H1 (cell line): ENCODE measurements around the gene EPHA3. TPM values are rescaled to one million over a fixed set of nuclear protein-coding genes. Genes with fewer than 3 reads are reported as not detected.

Source experiments
- CTCF ChIA-PET: fragments of 300-600 bp; sonication (Branson Sonifier 250); formaldehyde crosslinking; loops from one replicate; lab custom pipeline; 2021; ENCODE audit not compliant: partially characterized antibody; lab: Charles Lee
- POLR2A ChIA-PET: fragments of 300-600 bp; sonication (Branson Sonifier 250); formaldehyde crosslinking; loops from one replicate; lab custom pipeline; 2021; ENCODE audit warnings: inconsistent platforms; ENCODE audit not compliant: partially characterized antibody; lab: Charles Lee
- DNase-seq, 2 experiments: peaks; one replicate each; pipeline versions ENCODE4 v3.0.0 to v3.0.0-alpha.2; 2010 to 2022; ENCODE audit warnings: low spot score in 2 of 2, low read depth in 1 of 2, mixed read lengths in 1 of 2
- FAIRE-seq: peaks from 2 replicates; lab custom pipeline; 2011; peaks lifted over from hg19 to GRCh38; lab: Jason Lieb, UNC
- H2AFZ ChIP-seq: 2 replicates; pipeline ENCODE4 v1.8.1; 2012; ENCODE audit warnings: low read length, inconsistent platforms
- H2AK5ac ChIP-seq: 2 replicates; pipeline ENCODE4 v1.6.1; 2013; ENCODE audit warnings: low read depth, low read length
- H2BK120ac ChIP-seq: replicated peaks from 2 replicates; pipeline ENCODE3; 2013; ENCODE audit warnings: low read depth, low read length, inconsistent platforms
- H2BK12ac ChIP-seq: 2 replicates; pipeline ENCODE4 v1.6.1; 2013; ENCODE audit warnings: low read depth, low read length
- H2BK15ac ChIP-seq: 2 replicates; pipeline ENCODE4 v1.6.1; 2013; ENCODE audit warnings: low read length
- H2BK20ac ChIP-seq: 2 replicates; pipeline ENCODE4 v1.6.1; 2013; ENCODE audit warnings: low read length
- H2BK5ac ChIP-seq: 2 replicates; pipeline ENCODE4 v1.6.1; 2013; ENCODE audit warnings: low read depth, low read length
- H3K14ac ChIP-seq: 2 replicates; pipeline ENCODE4 v1.6.1; 2013; ENCODE audit warnings: inconsistent platforms; ENCODE audit not compliant: insufficient read length
- H3K18ac ChIP-seq: 2 replicates; pipeline ENCODE4 v1.6.1; 2013; ENCODE audit warnings: low read length; ENCODE audit errors: extremely low read depth
- H3K23ac ChIP-seq: 2 replicates; pipeline ENCODE4 v1.6.1; 2013; ENCODE audit warnings: inconsistent platforms; ENCODE audit not compliant: insufficient read length
- H3K23me2 ChIP-seq: 2 replicates; pipeline ENCODE4 v1.6.1; 2013; ENCODE audit warnings: low read depth, low read length
- H3K27ac ChIP-seq: 2 replicates; pipeline ENCODE4 v1.6.1; 2011; ENCODE audit warnings: low read depth, low read length, inconsistent platforms
- H3K27me3 ChIP-seq, 4 experiments: replicated peaks in 1 of 4; 1 replicate in 1 of 4; 2 replicates in 3 of 4; pipeline versions ENCODE4 v1.6.1 to v1.8.1; 2011 to 2013; ENCODE audit warnings: low read length in 3 of 4, mild to moderate bottlenecking in 3 of 4, inconsistent platforms in 2 of 4, mixed read lengths in 2 of 4, moderate library complexity in 1 of 4; ENCODE audit not compliant: control insufficient read depth in 3 of 4, insufficient read depth in 3 of 4; ENCODE audit errors: extremely low read depth in 1 of 4
- H3K36me3 ChIP-seq, 4 experiments: 2 replicates each; pipeline versions ENCODE4 v1.6.1 to v1.8.1; 2011 to 2013; ENCODE audit warnings: mild to moderate bottlenecking in 4 of 4, low read length in 3 of 4, moderate library complexity in 2 of 4, control low read depth in 1 of 4, inconsistent platforms in 1 of 4; ENCODE audit not compliant: insufficient read depth in 4 of 4, control insufficient read depth in 2 of 4
- H3K4ac ChIP-seq: replicated peaks from 2 replicates; pipeline ENCODE3; 2013; ENCODE audit warnings: low read length, low read depth, mixed read lengths, inconsistent platforms; ENCODE audit not compliant: insufficient read length
- H3K4me1 ChIP-seq, 4 experiments: replicated peaks in 1 of 4; 1 replicate in 1 of 4; 2 replicates in 3 of 4; pipeline versions ENCODE4 v1.6.1 to v1.8.1; 2011 to 2013; ENCODE audit warnings: low read length in 3 of 4, inconsistent platforms in 2 of 4, mixed read lengths in 1 of 4; ENCODE audit not compliant: insufficient read depth in 4 of 4, control insufficient read depth in 3 of 4
- H3K4me2 ChIP-seq, 2 experiments: 2 replicates each; pipeline versions ENCODE4 v1.6.1 to v1.8.1; 2011 to 2013; ENCODE audit warnings: low read depth in 2 of 2, low read length in 2 of 2, control low read depth in 1 of 2, inconsistent platforms in 1 of 2, mild to moderate bottlenecking in 1 of 2; ENCODE audit not compliant: insufficient read depth in 1 of 2
- H3K4me3 ChIP-seq, 4 experiments: fragments of 200-600, 300-600 bp in 1 of 4; sonication (generic), shearing (Covaris generic), sonication (Bioruptor Twin) in 1 of 4; 2 replicates each; pipeline versions ENCODE4 v1.5.1 to v1.8.1; 2011 to 2016; ENCODE audit warnings: low read length in 4 of 4, low read depth in 3 of 4, control low read depth in 2 of 4, inconsistent platforms in 2 of 4, mild to moderate bottlenecking in 2 of 4, mixed read lengths in 1 of 4, moderate library complexity in 1 of 4; ENCODE audit not compliant: insufficient read depth in 2 of 4; ENCODE audit errors: extremely low read depth in 1 of 4
- H3K56ac ChIP-seq: replicated peaks from 2 replicates; pipeline ENCODE3; 2013; ENCODE audit warnings: low read depth, mild to moderate bottlenecking, mixed read lengths, low read length, inconsistent platforms; ENCODE audit not compliant: insufficient read length
- H3K79me1 ChIP-seq: 2 replicates; pipeline ENCODE4 v1.6.1; 2013; ENCODE audit warnings: low read depth, low read length, control low read depth
- H3K79me2 ChIP-seq, 2 experiments: 2 replicates each; pipeline versions ENCODE4 v1.6.1 to v1.8.1; 2012 to 2013; ENCODE audit warnings: low read length in 2 of 2, mild to moderate bottlenecking in 2 of 2, inconsistent platforms in 1 of 2; ENCODE audit not compliant: insufficient read depth in 2 of 2, control insufficient read depth in 1 of 2
- H3K9ac ChIP-seq, 4 experiments: replicated peaks in 1 of 4; 1 replicate in 1 of 4; 2 replicates in 3 of 4; pipeline versions ENCODE4 v1.6.1 to v1.8.1; 2011 to 2013; ENCODE audit warnings: low read depth in 3 of 4, low read length in 3 of 4, control low read depth in 2 of 4, mild to moderate bottlenecking in 2 of 4, moderate library complexity in 2 of 4, inconsistent platforms in 1 of 4; ENCODE audit errors: extremely low read depth in 1 of 4
- H3K9me3 ChIP-seq, 2 experiments: 2 replicates each; pipeline versions ENCODE4 v1.6.1 to v1.8.1; 2012 to 2013; ENCODE audit warnings: mild to moderate bottlenecking in 2 of 2, moderate library complexity in 2 of 2, control low read depth in 1 of 2, inconsistent platforms in 1 of 2, low read depth in 1 of 2, low read length in 1 of 2, mixed read lengths in 1 of 2; ENCODE audit not compliant: insufficient read depth in 2 of 2
- H4K20me1 ChIP-seq, 2 experiments: replicated peaks in 1 of 2; 2 replicates each; pipeline versions ENCODE3 to v1.8.1; 2011 to 2013; ENCODE audit warnings: inconsistent platforms in 2 of 2, low read length in 2 of 2, mild to moderate bottlenecking in 1 of 2; ENCODE audit not compliant: insufficient read depth in 2 of 2, control insufficient read depth in 1 of 2
- H4K5ac ChIP-seq: 2 replicates; pipeline ENCODE4 v1.6.1; 2013; ENCODE audit warnings: low read length, low read depth, mixed read lengths, inconsistent platforms; ENCODE audit not compliant: insufficient read length
- H4K8ac ChIP-seq: 2 replicates; pipeline ENCODE4 v1.8.0; 2013; ENCODE audit warnings: mild to moderate bottlenecking, moderate library complexity, low read length, inconsistent platforms; ENCODE audit not compliant: insufficient read depth; ENCODE audit errors: extremely low read depth
- H4K91ac ChIP-seq: replicated peaks from 2 replicates; pipeline ENCODE3; 2013; ENCODE audit warnings: low read length, mixed read lengths, inconsistent platforms; ENCODE audit not compliant: insufficient read length
- BACH1 ChIP-seq: IDR thresholded peaks from 2 replicates; pipeline ENCODE4 v1.6.1; 2012; ENCODE audit warnings: low read length, improper control_type of control experiment
- CBX8 ChIP-seq: fragments of 300-800, 300-1000 bp; sonication (generic); IDR thresholded peaks from 2 replicates; pipeline ENCODE4 v1.7.1; 2016; ENCODE audit warnings: low read depth, low read length, borderline replicate concordance
- CREB1 ChIP-seq: IDR thresholded peaks from 2 replicates; pipeline ENCODE4 v1.6.1; 2012; ENCODE audit warnings: inconsistent platforms
- GTF2F1 ChIP-seq: IDR thresholded peaks from 2 replicates; pipeline ENCODE4 v1.6.1; 2012; ENCODE audit warnings: low read depth, low read length, improper control_type of control experiment, borderline replicate concordance
- KDM1A ChIP-seq: fragments of 200-600, 300-600 bp; sonication (generic); IDR thresholded peaks from 2 replicates; pipeline ENCODE4 v1.7.1; 2016; ENCODE audit warnings: mild to moderate bottlenecking, low read length, borderline replicate concordance
- KDM4A ChIP-seq: IDR thresholded peaks from one replicate; pipeline ENCODE4 v1.7.1; 2012; ENCODE audit warnings: low read depth, mild to moderate bottlenecking, moderate library complexity, low read length, inconsistent platforms; ENCODE audit not compliant: severe bottlenecking
- MAX ChIP-seq: IDR thresholded peaks from 2 replicates; pipeline ENCODE4 v1.6.1; 2012; ENCODE audit warnings: inconsistent platforms
- NRF1 ChIP-seq: IDR thresholded peaks from 2 replicates; pipeline ENCODE4 v1.6.1; 2011; ENCODE audit warnings: mild to moderate bottlenecking, low read depth, low read length, improper control_type of control experiment
- POLR2A ChIP-seq, 2 experiments: IDR thresholded peaks; 1 replicate in 1 of 2; 2 replicates in 1 of 2; pipeline ENCODE4 v1.6.1; 2011; ENCODE audit warnings: low read depth in 2 of 2, low read length in 2 of 2, mild to moderate bottlenecking in 2 of 2; ENCODE audit errors: control extremely low read depth in 1 of 2
- SP2 ChIP-seq: IDR thresholded peaks from 2 replicates; pipeline ENCODE4 v1.6.1; 2012; ENCODE audit warnings: mild to moderate bottlenecking, low read length, inconsistent platforms
- YY1 ChIP-seq: IDR thresholded peaks from 2 replicates; pipeline ENCODE4 v1.6.1; 2011; ENCODE audit warnings: low read depth, mild to moderate bottlenecking, low read length
- WGBS, 2 experiments: shearing (Covaris generic) in 1 of 2; methylation state at CpG; one replicate each; pipeline versions ENCODE4 v1.1.6 to v1.1.7; 2013 to 2015; ENCODE audit warnings: low lambda C conversion rate in 2 of 2, mixed read lengths in 2 of 2, inconsistent platforms in 1 of 2, low coverage in 1 of 2, missing lambda C conversion rate in 1 of 2; ENCODE audit not compliant: insufficient replicate concordance in 2 of 2, insufficient coverage in 1 of 2, insufficient read length in 1 of 2; ENCODE audit errors: extremely low coverage in 1 of 2, missing lambda C conversion rate in 1 of 2; 5-methylcytosine and 5-hydroxymethylcytosine counted together
- polyA plus RNA-seq, 7 experiments: library from polyadenylated mRNA; depleted of rRNA in 3 of 7; stranded (reverse) in 5 of 7; unstranded in 2 of 7; fragments of >200 nt in 5 of 7; fragments of 200-250 nt in 2 of 7; gene quantifications; 1 replicate in 5 of 7; 2 replicates in 1 of 7; 4 replicates in 1 of 7; pipeline versions ENCODE4 v1.2.1 to v1.2.3, GENCODE V29; 2011 to 2013; ENCODE audit warnings: missing spikeins in 2 of 7, mixed read lengths in 2 of 7
- total RNA-seq: library from RNA; stranded (reverse); fragmentation: NEBNext Ultra II Directional; extraction: Animal tissue kit (Norgen Biotek cat#: 25700); gene quantifications from 2 replicates; pipeline ENCODE4 v1.2.1, GENCODE V29; 2021
- TF ChIP-seq, protein P1 (sequence below), 3 experiments: IDR thresholded peaks; 1 replicate in 2 of 3; 2 replicates in 1 of 3; pipeline versions ENCODE4 v1.5.1 to v1.6.1; 2011; ENCODE audit warnings: low read length in 3 of 3, mild to moderate bottlenecking in 3 of 3, inconsistent platforms in 2 of 3, low read depth in 1 of 3, moderate library complexity in 1 of 3; ENCODE audit not compliant: insufficient read depth in 1 of 3; ENCODE audit errors: control extremely low read depth in 1 of 3

Gene EPHA3
- total and polyA plus RNA-seq, 2 of the 8 experiments (the other 6 are each of a cell fraction or from before 2014, with no cell fraction given): 0.09 to 0.22 TPM

- Histone ChIP-seq H2AK5ac (no peak overlapping the region), H2BK12ac (no peak overlapping the region), H3K56ac (no peak overlapping the region), H2BK20ac (no peak overlapping the region), H3K4me3 (no peak overlapping the region), H3K9ac (no peak overlapping the region), H3K27ac (no peak overlapping the region), H3K23ac (no peak overlapping the region), H3K18ac (no peak overlapping the region), H3K4ac (no peak overlapping the region), H2AFZ (no peak overlapping the region), H4K20me1 (no peaks in the 10 kb centered on the region), H3K4me1 (no peaks in the 10 kb centered on the region), H4K91ac (no peak overlapping the region), H3K79me2 (no peaks in the 10 kb centered on the region), H3K4me2 (no peak overlapping the region), H3K79me1 (no peaks in the 10 kb centered on the region), H3K23me2 (no peaks in the 10 kb centered on the region), H2BK15ac (no peak overlapping the region), H3K9me3 (no peaks in the 10 kb centered on the region), H2BK120ac (no peak overlapping the region), H3K36me3 (no peaks in the 10 kb centered on the region), H3K14ac (no peak overlapping the region), H3K27me3 (no peaks in the 10 kb centered on the region), H4K5ac (no peak overlapping the region), H4K8ac (no peak overlapping the region), H2BK5ac (no peak overlapping the region)
- WGBS, 2 experiments: 92% methylated on average over 2 of the region's 2 CpGs; no CpG with 5 or more reads in 1 of the 2 experiments
- POLR2A ChIA-PET: no interaction called here
- TF ChIP-seq BACH1 (no peak), POLR2A (IDR thresholded peaks at IDR 0.05; ENCODE audit: control extremely low read depth in 1 of 2, low read depth in 2 of 2, low read length in 2 of 2) (no peak), SP2 (no peak), KDM4A (no peak), YY1 (no peak), GTF2F1 (no peak), MAX (no peak), CREB1 (no peak), KDM1A (no peak), NRF1 (no peak), CBX8 (no peak)
- TF ChIP-seq, protein P1, sequence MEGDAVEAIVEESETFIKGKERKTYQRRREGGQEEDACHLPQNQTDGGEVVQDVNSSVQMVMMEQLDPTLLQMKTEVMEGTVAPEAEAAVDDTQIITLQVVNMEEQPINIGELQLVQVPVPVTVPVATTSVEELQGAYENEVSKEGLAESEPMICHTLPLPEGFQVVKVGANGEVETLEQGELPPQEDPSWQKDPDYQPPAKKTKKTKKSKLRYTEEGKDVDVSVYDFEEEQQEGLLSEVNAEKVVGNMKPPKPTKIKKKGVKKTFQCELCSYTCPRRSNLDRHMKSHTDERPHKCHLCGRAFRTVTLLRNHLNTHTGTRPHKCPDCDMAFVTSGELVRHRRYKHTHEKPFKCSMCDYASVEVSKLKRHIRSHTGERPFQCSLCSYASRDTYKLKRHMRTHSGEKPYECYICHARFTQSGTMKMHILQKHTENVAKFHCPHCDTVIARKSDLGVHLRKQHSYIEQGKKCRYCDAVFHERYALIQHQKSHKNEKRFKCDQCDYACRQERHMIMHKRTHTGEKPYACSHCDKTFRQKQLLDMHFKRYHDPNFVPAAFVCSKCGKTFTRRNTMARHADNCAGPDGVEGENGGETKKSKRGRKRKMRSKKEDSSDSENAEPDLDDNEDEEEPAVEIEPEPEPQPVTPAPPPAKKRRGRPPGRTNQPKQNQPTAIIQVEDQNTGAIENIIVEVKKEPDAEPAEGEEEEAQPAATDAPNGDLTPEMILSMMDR (IDR thresholded peaks at IDR 0.05; ENCODE audit: control extremely low read depth in 1 of 3, insufficient read depth in 1 of 3, low read depth in 1 of 3, low read length in 3 of 3): no peak
- no peak for DNase-seq
- FAIRE-seq: no peak
- CTCF ChIA-PET: no interaction called here
Observed at GRCh38 chr3:89058371-89058770, 49.0 kb upstream of the EPHA3 start.
